Fibroblast of the conjunctiva (primary cell): Measurements from ENCODE around the gene AXIN1.
A peak's percentile ranks its signal among the peaks of the same experiment; 100 is the strongest.
"Not testable (repeated sequence)": the region's sequence is repeated elsewhere in the genome, so short reads cannot be mapped to it uniquely, and the experiment has no call there.

Experiments used
- DNase-seq: peaks from one replicate; pipeline ENCODE4 v3.0.0-alpha.2; 2010; ENCODE audit warnings: low read depth

AXIN1 gene

DNA sequence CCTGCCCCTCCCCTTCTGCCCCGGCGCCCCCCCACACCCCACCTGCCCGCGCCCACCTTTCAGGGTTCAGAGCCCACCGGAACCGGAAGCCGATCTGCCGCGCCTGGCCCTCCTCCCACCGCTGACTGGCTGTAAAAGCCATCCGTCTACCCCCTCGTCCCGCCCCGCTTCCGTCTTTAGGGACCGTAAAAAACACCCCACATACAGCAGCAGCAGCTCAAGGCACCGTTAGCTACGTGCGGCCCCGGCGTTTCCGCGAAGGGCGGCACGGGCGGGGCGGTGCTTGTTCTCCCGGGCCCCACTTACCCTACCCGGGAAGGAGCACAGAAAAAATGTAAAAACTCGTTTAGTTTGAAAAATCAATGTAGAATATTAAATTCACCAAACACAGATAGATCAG, 17.9 kb upstream of the AXIN1 start, which contains the start of gene MRPL28:
TSS of gene MRPL28 (minus strand) at position 96 of the 400 bp plus-strand sequence. CDS start 320 bp downstream, outside the sequence.
- DNase-seq = peak; percentile 91

- no peak for DNase-seq
Measured at GRCh38 chr16:369866-370436, 17.4 kb upstream of the AXIN1 start.

DNA sequence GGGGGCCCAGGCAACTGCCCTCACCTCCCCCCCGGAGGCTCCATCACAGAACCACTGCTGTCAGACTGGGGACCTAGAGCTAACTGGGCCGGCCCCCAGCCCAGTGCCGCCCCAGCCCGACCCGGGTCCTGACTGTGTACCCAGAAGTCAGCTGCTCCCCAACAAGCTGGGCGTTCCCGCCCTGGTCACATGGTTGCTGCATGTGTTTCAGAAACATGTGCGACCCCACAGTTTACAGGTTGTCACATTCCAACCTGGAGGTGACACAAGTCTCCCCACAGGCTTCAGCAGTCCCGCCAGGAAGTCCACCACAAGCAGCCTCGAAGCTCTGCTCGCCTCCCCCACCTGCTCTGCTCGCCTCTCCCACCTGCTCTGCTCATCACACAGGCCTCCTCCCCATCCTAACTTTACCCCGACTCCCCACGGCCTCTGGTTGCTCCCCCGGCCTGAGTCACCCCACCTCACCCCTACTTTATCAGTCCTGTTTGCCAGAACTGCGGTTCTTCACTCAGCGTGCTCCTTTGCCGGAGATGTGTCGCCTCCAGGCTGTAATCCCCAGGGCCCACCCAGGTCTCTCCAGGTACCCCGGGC, 16.8 kb upstream of the AXIN1 start:
- no peak for DNase-seq

- DNase-seq = no peak
Measured at GRCh38 chr16:368388-369158, 16.1 kb upstream of the AXIN1 start.

GRCh38 chr16:367333-367903, 14.9 kb upstream of the AXIN1 start:
- DNase-seq = no peak

DNA sequence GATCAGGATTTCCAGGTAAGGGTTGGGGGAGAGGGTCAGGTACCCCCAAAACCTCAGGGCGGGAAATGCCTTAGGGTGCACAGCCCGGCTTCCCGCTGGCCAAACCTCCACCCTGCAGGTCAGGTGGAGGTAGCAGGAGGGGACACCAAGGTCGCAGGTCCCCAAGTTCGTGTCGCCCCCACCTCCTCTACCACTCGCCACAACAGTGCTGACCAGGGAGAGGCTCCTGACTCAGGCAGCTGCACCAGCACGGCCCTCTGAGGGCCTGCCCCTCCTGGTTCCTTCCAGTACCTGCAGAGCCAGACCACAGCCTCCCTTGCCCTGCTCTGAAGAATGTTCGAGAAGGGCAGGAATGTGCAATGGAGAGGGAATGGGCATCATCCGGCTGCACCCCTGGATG, 14.0 kb upstream of the AXIN1 start:
- DNase-seq = no peak

DNA sequence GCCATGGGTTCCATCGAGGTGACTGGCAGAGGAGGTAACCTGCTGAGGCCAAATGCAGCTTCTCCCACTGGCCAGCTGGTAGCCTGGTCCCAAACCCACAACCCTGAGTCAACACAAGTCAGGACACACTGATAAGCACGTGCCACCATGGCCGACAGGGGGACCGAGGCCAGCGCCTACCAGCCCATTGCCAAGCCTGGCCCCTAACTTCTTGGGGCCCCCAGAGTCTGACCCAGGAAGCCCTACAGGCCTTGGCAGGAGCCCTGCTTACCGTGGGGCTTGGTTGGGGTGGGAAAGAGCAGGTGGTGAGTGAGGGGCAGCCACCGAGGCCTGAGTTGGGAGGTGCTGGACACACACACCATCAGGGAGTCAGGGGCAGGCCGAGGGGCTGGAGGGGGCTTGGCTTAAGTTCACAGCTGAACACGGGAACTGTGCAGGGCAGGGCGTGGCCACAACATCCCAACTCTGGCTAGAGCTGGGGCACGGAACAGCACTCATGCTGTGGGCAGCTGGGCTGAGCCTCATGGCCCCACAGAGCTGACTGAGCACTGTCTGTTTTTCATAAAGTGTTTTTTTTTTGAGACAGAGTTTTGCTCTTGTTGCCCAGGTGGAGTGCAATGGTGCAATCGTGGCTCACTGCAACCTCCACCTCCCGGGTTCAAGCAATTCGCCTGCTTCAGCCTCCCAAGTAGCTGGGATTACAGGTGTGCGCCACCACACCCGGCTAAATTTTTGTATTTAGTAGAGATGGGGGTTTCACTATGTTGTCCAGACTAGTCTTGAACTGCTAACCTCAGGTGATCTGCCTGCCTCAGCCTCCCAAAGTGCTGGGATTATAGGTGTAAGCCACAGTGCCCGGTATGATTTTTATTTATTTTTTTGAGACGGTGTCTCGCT, 12.3 kb upstream of the AXIN1 start:
- no peak for DNase-seq

DNA sequence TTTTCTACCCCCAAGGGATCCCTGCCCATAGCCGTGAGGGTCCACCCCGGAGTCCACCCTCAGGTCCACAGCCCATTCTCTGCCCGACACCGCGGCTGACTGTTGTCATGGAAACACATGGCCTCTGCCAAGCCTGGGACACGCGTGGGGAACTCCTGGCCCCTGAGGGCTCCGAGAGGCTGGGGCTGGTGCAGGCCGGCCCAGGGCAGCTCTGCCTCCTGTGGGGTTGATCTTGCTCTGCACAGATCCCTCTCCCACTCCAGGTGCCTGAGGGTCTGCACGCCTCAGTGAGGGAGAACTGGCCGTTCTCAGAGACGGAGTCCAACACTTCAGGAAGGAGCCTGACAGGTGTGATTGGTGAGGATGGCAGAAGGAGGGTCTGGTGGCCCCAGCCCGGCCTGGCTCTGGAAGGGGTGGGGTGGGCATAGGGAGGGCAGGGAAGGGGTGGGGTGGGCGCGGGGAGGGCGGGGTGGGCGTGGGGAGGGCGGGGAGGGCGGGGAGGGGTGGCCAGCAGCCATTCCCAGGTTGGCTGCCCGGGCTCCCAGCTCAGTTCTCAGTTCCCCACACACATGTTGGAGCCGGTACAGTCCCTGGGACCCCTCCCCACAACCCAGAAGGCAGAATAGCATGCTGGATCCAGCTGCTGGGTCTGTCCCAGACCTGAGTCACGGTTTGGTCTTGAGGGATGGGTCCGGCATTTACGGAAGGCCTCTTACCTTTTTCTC, 11.4 kb upstream of the AXIN1 start:
- no peak for DNase-seq

DNA sequence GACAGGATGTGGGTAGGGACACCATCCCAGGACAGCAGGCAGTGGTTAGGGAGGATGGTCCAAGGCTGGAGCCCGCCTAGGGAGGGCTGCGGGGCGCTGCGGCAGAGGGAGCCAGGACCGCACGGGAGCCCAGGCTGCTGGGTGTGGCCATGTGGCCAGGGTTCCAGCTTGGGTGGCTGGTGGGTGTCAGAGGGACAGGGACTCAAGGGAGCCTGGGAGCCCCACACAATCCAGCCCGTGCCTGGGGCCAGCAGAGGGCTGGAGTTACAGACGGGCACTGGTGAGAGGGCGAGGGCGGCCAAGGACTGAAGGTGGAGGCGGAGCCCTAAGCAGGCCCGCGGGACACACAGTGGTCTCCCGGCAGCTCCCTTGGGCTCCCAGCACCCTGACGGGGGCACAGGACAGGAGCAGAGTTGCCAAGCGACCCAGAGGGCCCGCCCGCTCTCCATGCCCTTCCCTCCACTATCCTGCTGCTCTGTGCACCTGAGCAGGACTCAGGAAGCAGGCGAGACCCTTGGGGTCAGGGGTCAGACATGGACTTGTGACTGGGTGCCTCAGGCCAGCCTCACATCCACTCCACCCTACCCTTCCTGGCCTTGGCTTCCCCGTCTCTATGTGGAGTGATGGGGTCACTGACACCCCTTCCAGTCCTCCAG, 10.7 kb upstream of the AXIN1 start:
- no peak for DNase-seq

GRCh38 chr16:362702-362999, 10.1 kb upstream of the AXIN1 start:
- not testable (repeated sequence) for DNase-seq

DNA sequence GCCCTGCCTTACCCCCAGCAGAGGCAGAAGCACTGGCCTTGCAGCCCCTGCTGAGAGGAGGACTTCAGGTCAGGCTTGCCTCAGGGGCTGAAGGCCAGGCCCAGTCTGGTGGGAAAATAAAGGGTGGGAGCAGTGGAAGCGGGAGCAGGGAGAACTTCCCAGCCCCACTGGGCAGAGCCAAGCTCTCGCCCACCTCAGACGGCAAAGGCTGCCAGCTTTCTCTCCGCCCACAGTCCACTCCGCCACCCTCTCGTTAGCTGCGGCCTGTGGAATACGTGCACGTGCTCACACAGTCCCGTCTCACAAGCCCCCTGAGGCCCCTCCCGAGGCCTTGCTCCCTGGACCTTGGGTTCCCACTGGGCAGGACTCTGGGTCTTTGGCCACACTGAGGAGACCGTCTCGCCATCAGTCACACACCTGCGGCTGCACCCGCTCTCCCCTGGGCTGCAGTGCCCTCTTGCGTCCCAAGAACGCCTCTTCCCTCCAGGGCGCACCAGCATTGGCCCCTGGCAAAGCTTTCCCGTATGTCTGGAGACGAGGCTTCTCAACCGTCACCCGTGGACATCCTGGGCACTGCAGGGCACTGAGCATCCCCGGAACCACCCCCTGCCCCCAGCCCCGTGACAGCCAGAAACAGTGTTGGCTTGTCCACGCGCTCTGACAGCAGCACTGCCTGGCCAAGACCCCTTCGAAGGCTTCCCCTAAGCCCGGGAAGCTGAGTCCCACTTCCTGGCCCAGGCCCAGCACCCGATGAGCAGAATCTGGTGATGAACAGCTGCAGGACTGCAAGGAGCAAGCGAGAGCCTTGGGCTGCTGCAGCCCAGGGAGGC, 9.6 kb upstream of the AXIN1 start:
- peak; percentile 43 for DNase-seq

DNA sequence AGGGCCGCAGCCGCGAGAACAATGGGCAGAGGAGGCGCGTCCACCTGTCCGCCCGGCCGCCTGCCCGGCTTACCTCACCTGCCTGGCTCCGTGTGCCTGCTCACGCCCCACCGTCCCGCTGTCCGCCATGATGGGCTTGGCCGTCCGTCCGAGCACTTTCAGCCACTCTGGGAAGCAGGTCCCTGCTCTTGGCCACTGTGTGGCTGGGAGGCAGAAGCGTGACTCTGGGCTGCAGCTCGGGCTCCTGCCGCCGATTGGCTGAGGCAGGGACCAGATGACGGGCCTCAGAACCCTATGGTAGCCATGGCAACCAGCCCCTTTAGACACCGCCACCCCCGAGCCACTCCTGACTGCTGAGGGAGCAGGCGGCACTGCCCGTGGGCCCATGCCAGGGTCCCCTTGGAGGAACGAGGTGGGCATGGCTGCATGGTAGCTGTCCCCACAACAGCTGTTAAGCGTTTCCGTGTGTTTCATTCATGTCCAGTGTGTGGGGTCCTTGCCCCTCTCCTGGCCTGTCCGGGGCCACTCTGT, 8.9 kb upstream of the AXIN1 start:
- no peak for DNase-seq

DNA sequence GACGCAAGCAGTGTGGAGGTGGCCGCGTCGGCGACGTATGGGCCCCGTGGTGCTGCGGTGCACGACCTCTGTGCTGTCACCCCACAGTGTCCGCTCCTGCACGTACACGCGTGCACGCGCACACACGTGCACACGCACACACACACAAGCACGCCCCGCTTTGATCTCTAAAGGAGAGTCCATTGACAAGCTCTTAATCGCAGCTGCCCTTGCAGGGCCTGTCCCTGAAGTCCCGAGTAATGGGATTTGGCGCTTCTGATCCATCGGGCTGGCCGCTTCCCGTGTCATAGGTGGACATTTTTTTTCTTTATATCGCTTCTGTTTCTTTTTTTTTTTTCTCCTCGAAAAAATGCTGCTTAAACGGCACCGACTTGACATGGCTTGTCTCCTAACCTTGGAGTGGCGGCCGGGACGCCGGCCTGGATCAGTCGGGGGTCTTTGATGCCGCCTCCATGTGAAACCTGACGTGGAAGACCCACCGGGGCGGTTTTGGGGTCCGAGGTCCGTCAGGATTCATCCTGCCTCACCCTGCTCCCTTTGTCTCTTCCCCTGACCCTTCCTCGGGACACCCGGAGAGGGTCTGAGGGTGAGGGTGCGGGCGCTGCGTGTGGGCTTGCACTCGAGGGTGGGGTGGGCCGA, 8.3 kb upstream of the AXIN1 start:
- no peak for DNase-seq

DNA sequence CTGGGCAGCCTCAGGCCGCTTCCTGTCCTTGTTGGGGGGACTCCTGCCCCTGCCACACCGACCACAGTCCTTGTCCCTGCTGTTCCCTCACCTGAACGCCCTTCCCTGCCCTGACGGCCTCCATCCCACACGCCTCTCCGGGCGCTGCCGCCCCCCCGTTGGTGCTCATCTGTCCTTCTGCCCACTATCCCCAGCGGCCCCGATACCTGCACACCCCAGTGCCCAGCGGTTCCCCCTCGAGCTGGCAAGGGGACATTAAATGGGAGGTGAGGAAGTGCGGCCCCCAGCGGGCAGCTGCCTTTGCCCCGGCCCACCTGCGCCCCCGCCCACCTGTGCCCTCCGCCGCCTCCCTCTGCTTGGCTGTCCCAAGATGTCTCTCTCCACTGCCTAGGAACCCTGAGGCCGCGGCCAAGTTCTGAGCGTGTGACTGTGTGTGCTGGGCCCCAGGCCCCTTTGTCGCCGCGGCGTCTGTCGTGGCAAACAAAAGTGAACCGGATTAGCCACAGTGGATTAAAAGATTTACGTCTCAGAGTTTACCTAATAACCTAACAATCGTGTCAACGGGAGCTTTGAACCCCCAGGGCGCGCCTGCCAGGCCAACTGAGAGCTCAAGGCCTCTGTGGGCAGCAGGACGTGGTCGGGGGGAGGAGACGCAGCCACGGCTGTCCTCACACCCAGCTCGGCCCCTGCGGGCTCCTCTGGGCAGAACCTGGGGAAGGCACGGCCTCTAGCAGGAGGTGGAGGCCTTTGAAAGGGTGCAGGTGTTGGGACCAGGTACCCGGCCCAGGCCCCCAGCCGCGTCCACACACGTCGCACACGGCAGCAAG, 7.6 kb upstream of the AXIN1 start:
- no peak for DNase-seq

DNA sequence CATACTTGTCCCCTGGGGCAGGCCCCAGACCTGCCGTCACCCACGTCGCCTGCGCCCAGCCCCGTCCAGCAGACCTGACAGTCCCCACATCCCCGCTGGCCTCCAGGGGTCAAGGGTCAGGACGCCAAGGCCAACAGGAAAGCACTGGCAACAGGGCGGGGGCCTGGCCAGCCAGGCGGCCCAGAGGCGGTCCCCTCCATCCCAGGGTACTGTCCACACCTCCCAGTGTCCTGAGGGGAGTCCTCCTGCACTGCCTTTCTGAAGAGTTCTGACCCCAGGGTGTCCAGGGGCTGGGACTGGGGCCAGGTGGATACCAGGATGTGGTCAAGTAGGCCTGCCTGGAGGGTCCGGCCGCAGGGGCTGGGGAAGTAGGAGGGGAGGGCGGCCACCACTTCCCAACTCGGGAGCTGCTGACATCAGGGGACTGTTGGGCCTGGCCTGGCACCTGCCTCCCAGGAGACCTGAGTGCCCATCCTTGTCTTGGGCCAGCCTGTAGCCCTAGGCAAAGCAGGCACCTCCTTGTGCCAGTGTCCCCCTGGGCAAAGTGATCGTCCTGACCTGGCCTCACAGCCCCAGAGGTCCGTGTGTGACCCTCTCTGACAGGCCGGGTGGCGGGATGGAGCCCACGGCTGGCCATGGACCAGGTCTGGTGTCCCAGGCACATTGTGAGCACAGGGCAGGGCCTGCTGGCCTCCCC, 6.7 kb upstream of the AXIN1 start:
- no peak for DNase-seq

DNA sequence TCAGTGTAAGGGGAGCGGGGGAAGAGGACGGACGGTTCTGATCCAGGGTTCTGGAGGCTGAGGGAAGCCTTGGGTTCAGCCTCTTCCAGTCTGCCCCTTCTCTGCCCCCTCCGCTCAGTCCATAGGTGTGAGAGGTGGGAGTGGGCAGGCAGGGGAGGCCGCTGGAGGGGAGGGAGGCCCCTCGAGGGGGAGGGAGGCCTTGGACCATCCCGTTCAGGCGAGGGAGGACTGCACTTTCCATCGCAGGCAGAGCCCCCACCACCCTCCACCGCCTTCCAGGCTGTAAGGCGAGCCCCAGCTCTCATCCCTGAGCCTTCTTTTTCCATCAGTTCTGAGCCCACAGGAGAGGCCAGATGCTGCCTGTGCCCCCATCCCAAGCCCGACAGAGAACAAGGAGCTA, 4.2 kb upstream of the AXIN1 start:
- DNase-seq = no peak

- no peak for DNase-seq
Measured at GRCh38 chr16:354971-355461, 2.5 kb upstream of the AXIN1 start.
